ENCODE measurements around the gene CENPP.

DNA sequence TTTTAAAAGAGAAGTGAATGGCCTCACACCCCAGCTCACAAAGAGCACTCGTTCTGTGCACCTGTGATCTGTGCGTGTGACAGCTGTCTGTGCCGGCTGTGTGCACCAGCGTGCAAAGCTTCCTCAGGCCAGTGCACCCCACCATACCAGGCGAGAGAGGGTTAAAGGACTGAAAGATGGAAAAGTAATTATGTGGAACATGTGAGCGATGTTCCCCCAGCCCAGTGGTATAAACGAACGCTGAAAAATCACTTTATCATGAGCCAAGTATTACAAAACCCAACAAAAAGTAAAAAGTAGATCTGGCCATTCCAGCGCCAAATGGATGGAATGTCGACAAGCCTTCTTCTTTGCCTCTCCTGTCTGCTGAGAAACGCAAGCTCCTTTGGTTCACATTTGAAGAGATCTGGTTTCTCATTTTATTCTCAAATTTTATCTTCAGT is 290.5 kb downstream of the CENPP start:
- TF ChIP-seq NFRKB (IDR thresholded peaks at IDR 0.05) (no peak), SP1 (IDR thresholded peaks at IDR 0.05) (no peak), FOXM1 (IDR thresholded peaks at IDR 0.05; ENCODE audit: borderline replicate concordance) (no peak), CTBP1 (IDR thresholded peaks at IDR 0.05; ENCODE audit: borderline replicate concordance) (no peak), TARDBP (IDR thresholded peaks at IDR 0.05) (no peak)
